ENCODE data around the gene AJUBA.

GRCh38 chr14:22977434-22977683, 5.0 kb downstream of the AJUBA start:
- TF ChIP-seq POLR2AphosphoS5 (IDR thresholded peaks at IDR 0.05) (no peak), POLR2A (IDR thresholded peaks at IDR 0.05) (no peak), CTCF (IDR thresholded peaks at IDR 0.05) (no peak)

All from sigmoid colon (tissue), 4 donors.